Mesendoderm (in vitro differentiated cells): ENCODE data around the gene DSCAML1.
A peak's percentile ranks its signal among the peaks of the same experiment; 100 is the strongest.

Experiments
- DNase-seq: peaks from one replicate; pipeline ENCODE4 v3.0.0; 2013
- H2AK5ac ChIP-seq: 2 replicates; pipeline ENCODE4 v1.6.1; 2013; ENCODE audit warnings: low read length, inconsistent platforms
- H2BK120ac ChIP-seq: 2 replicates; pipeline ENCODE4 v1.6.1; 2013; ENCODE audit warnings: low read depth, mild to moderate bottlenecking, low read length, moderate library complexity, mixed read lengths
- H2BK15ac ChIP-seq: replicated peaks from 2 replicates; pipeline ENCODE4 v1.6.1; 2013; ENCODE audit warnings: low read depth, mild to moderate bottlenecking, moderate library complexity
- H2BK5ac ChIP-seq: 2 replicates; pipeline ENCODE4 v1.6.1; 2013; ENCODE audit warnings: low read length, inconsistent platforms
- H3K18ac ChIP-seq: 2 replicates; pipeline ENCODE4 v1.6.1; 2013; ENCODE audit warnings: mild to moderate bottlenecking, low read length, mixed read lengths
- H3K23ac ChIP-seq: one replicate; pipeline ENCODE4 v1.6.1; 2013; ENCODE audit warnings: low read length
- H3K27ac ChIP-seq: 2 replicates; pipeline ENCODE4 v1.5.1; 2013; ENCODE audit warnings: low read depth, mild to moderate bottlenecking, inconsistent platforms, low read length, moderate library complexity
- H3K27me3 ChIP-seq: 2 replicates; pipeline ENCODE4 v1.6.1; 2013; ENCODE audit warnings: low read length, control low read depth, mild to moderate bottlenecking, inconsistent platforms; ENCODE audit not compliant: insufficient read depth, poor library complexity
- H3K36me3 ChIP-seq: 2 replicates; pipeline ENCODE4 v1.6.1; 2013; ENCODE audit warnings: low read length, inconsistent platforms; ENCODE audit not compliant: control insufficient read depth, insufficient read depth
- H3K4ac ChIP-seq: one replicate; pipeline ENCODE4 v1.6.1; 2013; ENCODE audit warnings: low read depth, mild to moderate bottlenecking, low read length, moderate library complexity
- H3K4me1 ChIP-seq: 2 replicates; pipeline ENCODE4 v1.6.1; 2013; ENCODE audit warnings: low read depth, low read length, inconsistent platforms; ENCODE audit not compliant: control insufficient read depth
- H3K4me2 ChIP-seq: 2 replicates; pipeline ENCODE4 v1.6.1; 2013; ENCODE audit warnings: low read length
- H3K4me3 ChIP-seq: 2 replicates; pipeline ENCODE4 v1.5.1; 2013; ENCODE audit warnings: mild to moderate bottlenecking, low read length
- H3K56ac ChIP-seq: one replicate; pipeline ENCODE4 v1.6.1; 2013; ENCODE audit warnings: low read length
- H3K79me1 ChIP-seq: 2 replicates; pipeline ENCODE4 v1.6.1; 2013; ENCODE audit warnings: low read length, inconsistent platforms
- H3K79me2 ChIP-seq: 2 replicates; pipeline ENCODE4 v1.6.1; 2013; ENCODE audit warnings: mild to moderate bottlenecking, low read length; ENCODE audit not compliant: control insufficient read depth, insufficient read depth
- H3K9ac ChIP-seq: 2 replicates; pipeline ENCODE4 v1.6.1; 2013; ENCODE audit warnings: low read length, inconsistent platforms
- H4K5ac ChIP-seq: one replicate; pipeline ENCODE4 v1.6.1; 2013; ENCODE audit warnings: low read length
- H4K8ac ChIP-seq: one replicate; pipeline ENCODE4 v1.6.1; 2013; ENCODE audit warnings: low read depth, mild to moderate bottlenecking, control low read depth, low read length, moderate library complexity
- WGBS: extraction: QIAGEN DNeasy Blood & Tissue Kit; methylation state at CpG from one replicate; pipeline ENCODE4 v1.1.7; 2013; ENCODE audit warnings: low lambda C conversion rate, missing lambda C conversion rate; ENCODE audit not compliant: insufficient coverage; ENCODE audit errors: extremely low coverage; 5-methylcytosine and 5-hydroxymethylcytosine counted together

Gene DSCAML1

DNA sequence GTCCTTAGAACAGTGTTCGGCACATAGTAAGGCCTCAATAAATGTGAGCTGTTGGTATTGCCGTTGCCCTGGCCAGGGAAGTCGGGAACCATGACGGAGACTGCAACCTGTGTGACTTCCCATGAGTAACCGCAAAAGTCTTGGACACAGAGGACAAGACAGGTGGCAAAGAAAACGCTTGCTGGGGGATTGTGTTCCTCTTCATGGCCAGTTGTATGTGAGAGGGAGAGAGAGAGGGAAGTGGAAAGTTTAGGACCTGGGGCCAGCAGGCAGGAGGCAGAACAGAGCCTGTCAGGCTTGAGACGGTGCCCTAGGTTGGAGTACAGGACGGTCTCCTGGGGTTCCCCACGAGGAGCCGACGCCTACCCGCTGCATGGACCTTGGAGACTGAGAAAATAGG is 379.2 kb downstream of the DSCAML1 start:
- H3K4me1 ChIP-seq = no peaks in the 10 kb centered on the region
- no peak overlapping the region for H3K27ac ChIP-seq
- no peak overlapping the region for H3K4me2 ChIP-seq
- H3K36me3 ChIP-seq = no peaks in the 10 kb centered on the region
- no peak overlapping the region for H2BK120ac ChIP-seq
- no peak overlapping the region for H3K23ac ChIP-seq
- no peaks in the 10 kb centered on the region for H3K27me3 ChIP-seq
- no peak overlapping the region for H3K56ac ChIP-seq
- H4K8ac ChIP-seq = no peak overlapping the region
- no peak overlapping the region for H3K4ac ChIP-seq
- no peak overlapping the region for H3K18ac ChIP-seq
- DNase-seq = no peak
- no peaks in the 10 kb centered on the region for H3K79me2 ChIP-seq
- H3K79me1 ChIP-seq = no peaks in the 10 kb centered on the region
- no peak overlapping the region for H4K5ac ChIP-seq
- H2BK5ac ChIP-seq = no peak overlapping the region
- H3K9ac ChIP-seq = no peak overlapping the region
- no peak overlapping the region for H2AK5ac ChIP-seq
- no CpG with 5 or more reads among the region's 12 CpGs for WGBS
- no peak overlapping the region for H2BK15ac ChIP-seq
- H3K4me3 ChIP-seq = no peak overlapping the region

DNA sequence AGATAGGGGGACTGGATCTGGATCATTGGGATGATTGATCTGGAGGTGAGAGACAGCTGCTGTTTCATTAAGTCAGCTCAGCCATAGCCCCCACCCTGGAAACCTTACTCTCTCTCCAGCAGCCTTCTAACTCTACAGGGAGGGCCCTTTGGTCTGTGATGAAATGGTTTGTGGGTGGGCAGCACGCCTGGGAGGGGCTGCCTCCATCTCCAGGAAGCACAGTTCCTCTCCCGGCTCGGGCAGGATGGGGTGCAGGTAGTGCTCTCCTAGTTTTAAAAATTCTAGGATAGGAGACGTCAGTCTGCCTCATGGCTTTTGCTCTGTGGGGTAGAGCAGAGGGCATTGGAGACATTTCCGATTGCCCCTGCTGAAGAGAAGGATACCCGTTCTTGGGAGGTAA is 379.7 kb downstream of the DSCAML1 start:
- no peak overlapping the region for H3K4me3 ChIP-seq
- H3K9ac ChIP-seq = no peak overlapping the region
- no peaks in the 10 kb centered on the region for H3K36me3 ChIP-seq
- H3K4me1 ChIP-seq = no peaks in the 10 kb centered on the region
- H4K8ac ChIP-seq = no peak overlapping the region
- H2AK5ac ChIP-seq = no peak overlapping the region
- H3K27ac ChIP-seq = no peak overlapping the region
- H3K79me1 ChIP-seq = no peaks in the 10 kb centered on the region
- no peak overlapping the region for H2BK15ac ChIP-seq
- no peak overlapping the region for H2BK120ac ChIP-seq
- no CpG with 5 or more reads among the region's 6 CpGs for WGBS
- DNase-seq = no peak
- H3K4me2 ChIP-seq = no peak overlapping the region
- no peaks in the 10 kb centered on the region for H3K79me2 ChIP-seq
- no peaks in the 10 kb centered on the region for H3K27me3 ChIP-seq
- no peak overlapping the region for H3K23ac ChIP-seq
- no peak overlapping the region for H3K4ac ChIP-seq
- H2BK5ac ChIP-seq = no peak overlapping the region
- no peak overlapping the region for H4K5ac ChIP-seq
- H3K56ac ChIP-seq = no peak overlapping the region
- no peak overlapping the region for H3K18ac ChIP-seq

DNA sequence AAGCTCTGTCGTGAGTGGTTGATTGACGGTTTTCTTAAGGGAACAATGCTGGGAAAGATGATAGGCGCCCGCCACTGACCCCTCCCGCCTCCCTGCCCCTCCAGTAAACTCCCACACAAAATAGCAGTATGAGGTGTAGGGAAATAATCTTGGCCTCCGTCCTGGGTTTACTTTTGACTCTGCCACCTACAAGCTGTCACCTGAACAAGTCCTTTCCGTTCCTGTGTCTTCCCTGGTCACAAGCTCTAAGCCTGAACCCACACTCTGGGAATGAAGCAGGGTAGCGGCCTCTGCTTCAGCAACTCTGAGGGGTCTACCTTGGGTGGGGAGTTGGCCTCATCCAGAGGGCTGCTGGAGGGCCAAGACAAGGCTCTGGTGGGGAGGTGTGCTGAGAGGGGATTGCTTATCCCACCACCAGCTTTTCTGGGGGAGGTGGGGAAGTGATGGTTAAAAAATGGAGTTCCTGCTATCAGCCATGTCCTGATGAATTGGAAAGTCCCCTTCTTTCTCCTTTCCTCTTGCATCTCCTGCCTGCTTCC is 381.6 kb downstream of the DSCAML1 start:
- Histone ChIP-seq H3K9ac (no peak overlapping the region), H2BK5ac (no peak overlapping the region), H2BK15ac (no peak overlapping the region), H3K27me3 (no peaks in the 10 kb centered on the region), H3K4me3 (no peak overlapping the region), H3K4ac (no peak overlapping the region), H3K23ac (no peak overlapping the region), H3K36me3 (no peaks in the 10 kb centered on the region), H3K4me1 (peaks cover 9% of the 10 kb centered on the region), H4K5ac (no peak overlapping the region), H3K79me2 (no peaks in the 10 kb centered on the region), H4K8ac (no peak overlapping the region), H3K18ac (no peak overlapping the region), H3K27ac (no peak overlapping the region), H3K4me2 (no peak overlapping the region), H3K79me1 (no peaks in the 10 kb centered on the region), H3K56ac (no peak overlapping the region), H2BK120ac (no peak overlapping the region), H2AK5ac (no peak overlapping the region)
- WGBS = no CpG with 5 or more reads among the region's 8 CpGs
- no peak for DNase-seq

DNA sequence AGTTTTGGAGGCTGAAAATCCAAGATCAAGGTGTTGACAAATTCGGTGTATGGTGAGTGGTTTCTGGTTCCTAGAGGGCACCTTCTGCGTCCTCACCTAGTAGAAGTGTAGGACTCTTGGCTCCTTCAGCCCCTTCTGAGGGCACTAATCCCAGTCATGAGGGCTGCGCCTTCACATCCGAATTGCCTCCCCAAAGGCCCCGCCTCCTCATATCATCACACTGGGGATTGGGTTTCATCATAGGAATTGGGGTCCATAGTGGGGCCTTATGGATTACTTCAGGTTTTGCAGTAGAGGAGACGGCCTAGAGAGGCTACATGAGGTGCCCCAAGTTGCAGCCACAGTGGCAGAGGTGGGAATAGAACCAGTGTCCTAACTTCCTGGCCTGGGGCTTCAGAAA is 382.3 kb downstream of the DSCAML1 start:
- H4K5ac ChIP-seq = no peak overlapping the region
- no peak overlapping the region for H4K8ac ChIP-seq
- H2BK15ac ChIP-seq = no peak overlapping the region
- no peaks in the 10 kb centered on the region for H3K79me1 ChIP-seq
- no peak overlapping the region for H3K56ac ChIP-seq
- H3K18ac ChIP-seq = no peak overlapping the region
- no peaks in the 10 kb centered on the region for H3K79me2 ChIP-seq
- peaks cover 9% of the 10 kb centered on the region for H3K4me1 ChIP-seq
- H3K36me3 ChIP-seq = no peaks in the 10 kb centered on the region
- H3K4me2 ChIP-seq = no peak overlapping the region
- no peaks in the 10 kb centered on the region for H3K27me3 ChIP-seq
- no peak overlapping the region for H2BK120ac ChIP-seq
- H3K9ac ChIP-seq = no peak overlapping the region
- no CpG with 5 or more reads among the region's 6 CpGs for WGBS
- no peak overlapping the region for H3K4me3 ChIP-seq
- no peak overlapping the region for H3K27ac ChIP-seq
- H3K4ac ChIP-seq = no peak overlapping the region
- no peak overlapping the region for H2AK5ac ChIP-seq
- no peak overlapping the region for H3K23ac ChIP-seq
- no peak overlapping the region for H2BK5ac ChIP-seq
- DNase-seq = no peak

DNA sequence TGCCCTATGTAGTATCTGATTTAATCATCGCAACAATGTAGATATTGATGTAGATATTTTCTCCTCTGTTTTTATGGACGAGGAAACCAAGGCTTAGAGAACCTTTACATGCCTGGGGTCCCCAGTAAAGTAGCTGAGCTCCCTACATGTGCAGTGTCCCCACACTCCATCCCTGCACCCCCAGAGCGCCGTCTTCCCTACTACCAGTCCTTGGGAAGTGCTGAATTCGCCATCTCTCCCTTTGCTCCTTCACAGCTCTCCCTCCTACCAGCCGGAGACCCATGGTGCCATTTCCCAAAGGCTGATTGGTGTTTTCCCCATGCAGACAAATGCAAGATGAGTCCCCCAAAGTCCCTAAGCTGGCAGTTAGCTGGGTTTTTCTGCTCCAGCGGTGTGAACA is 383.4 kb downstream of the DSCAML1 start:
- Histone ChIP-seq H2BK15ac (no peak overlapping the region), H3K79me1 (no peaks in the 10 kb centered on the region), H3K4me2 (no peak overlapping the region), H3K4ac (peak overlapping the region; percentile 17), H3K23ac (no peak overlapping the region), H4K5ac (no peak overlapping the region), H2BK5ac (no peak overlapping the region), H3K18ac (no peak overlapping the region), H3K79me2 (no peaks in the 10 kb centered on the region), H2AK5ac (no peak overlapping the region), H2BK120ac (no peak overlapping the region), H3K27me3 (no peaks in the 10 kb centered on the region), H3K56ac (no peak overlapping the region), H3K27ac (no peak overlapping the region), H3K9ac (no peak overlapping the region), H3K4me1 (peaks cover 9% of the 10 kb centered on the region), H4K8ac (no peak overlapping the region), H3K36me3 (no peaks in the 10 kb centered on the region), H3K4me3 (no peak overlapping the region)
- no peak for DNase-seq
- WGBS = no CpG with 5 or more reads among the region's 7 CpGs

DNA sequence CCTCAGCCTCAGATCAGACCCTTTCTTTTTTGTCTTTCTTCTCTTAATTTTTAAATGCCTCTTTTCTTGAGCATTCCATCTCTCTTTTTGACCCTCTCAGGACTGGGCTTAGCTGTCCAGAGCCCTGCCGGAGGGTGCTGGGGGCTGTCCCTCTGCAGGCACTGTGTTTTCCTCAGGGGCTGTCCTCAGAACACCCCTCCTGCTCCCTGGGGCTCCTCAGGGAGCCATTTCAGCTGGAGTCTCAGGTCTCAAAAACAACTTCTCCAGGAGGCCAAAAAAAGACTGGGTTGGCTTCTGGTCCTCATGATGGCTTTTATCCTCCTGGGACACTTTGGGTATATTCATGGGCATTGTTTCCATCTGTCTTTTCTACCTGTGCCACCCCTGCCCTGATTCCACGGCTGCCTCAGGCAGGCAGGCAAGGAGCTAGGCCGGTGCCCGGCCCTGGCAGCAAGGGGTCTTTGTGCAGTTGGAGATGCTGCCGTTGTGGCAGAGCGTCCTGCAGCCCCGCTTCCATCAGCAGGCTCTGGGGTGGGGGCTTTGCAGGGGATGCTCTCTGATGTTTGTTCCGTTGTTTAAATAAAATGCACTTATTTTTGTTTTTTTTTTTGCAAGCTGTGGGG is 384.3 kb downstream of the DSCAML1 start:
- Histone ChIP-seq H2BK5ac (no peak overlapping the region), H2BK120ac (no peak overlapping the region), H3K27ac (no peak overlapping the region), H3K9ac (no peak overlapping the region), H3K18ac (no peak overlapping the region), H3K4me3 (no peak overlapping the region), H3K4ac (no peak overlapping the region), H4K5ac (no peak overlapping the region), H3K79me1 (no peaks in the 10 kb centered on the region), H3K4me2 (no peak overlapping the region), H3K4me1 (peaks cover 9% of the 10 kb centered on the region), H4K8ac (no peak overlapping the region), H2AK5ac (no peak overlapping the region), H3K79me2 (no peaks in the 10 kb centered on the region), H3K36me3 (peaks cover 2% of the 10 kb centered on the region), H2BK15ac (no peak overlapping the region), H3K23ac (no peak overlapping the region), H3K27me3 (no peaks in the 10 kb centered on the region), H3K56ac (no peak overlapping the region)
- DNase-seq = no peak
- no CpG with 5 or more reads among the region's 8 CpGs for WGBS
